ENCODE measurements around the gene ARL14EPL.

Gene ARL14EPL

GRCh38 chr5:116002116-116002906 lies 30.0 kb upstream of the ARL14EPL start:
- ATAC-seq = no peak
- TF ChIP-seq ZFP3 (CRISPR knock-in tag; IDR thresholded peaks at IDR 0.05) (no peak), ISL1 (CRISPR knock-in tag; IDR thresholded peaks at IDR 0.05) (no peak), OSR1 (CRISPR knock-in tag; IDR thresholded peaks at IDR 0.05) (no peak), ZC3H10 (CRISPR knock-in tag; IDR thresholded peaks at IDR 0.05) (no peak), CSDC2 (CRISPR knock-in tag; IDR thresholded peaks at IDR 0.05) (no peak), RARB (CRISPR knock-in tag; IDR thresholded peaks at IDR 0.05) (no peak)

- ATAC-seq = no peak
- TF ChIP-seq POU6F1 (CRISPR knock-in tag; IDR thresholded peaks at IDR 0.05; ENCODE audit: borderline replicate concordance, low read depth) = no peak
- TF ChIP-seq ZFP30 (CRISPR knock-in tag; IDR thresholded peaks at IDR 0.05) = no peak
- TF ChIP-seq CREB5 (CRISPR knock-in tag; IDR thresholded peaks at IDR 0.05; ENCODE audit: low read depth) = no peak
- TF ChIP-seq ZNF565 (CRISPR knock-in tag; conservative IDR thresholded peaks at IDR 0.05; ENCODE audit: low read depth) = no peak
- TF ChIP-seq OSR1 (CRISPR knock-in tag; IDR thresholded peaks at IDR 0.05) = no peak
- no peak for TF ChIP-seq ARNTL (CRISPR knock-in tag; IDR thresholded peaks at IDR 0.05; ENCODE audit: borderline replicate concordance, low read depth)
- no peak for TF ChIP-seq SNAI2 (CRISPR knock-in tag; IDR thresholded peaks at IDR 0.05)
- TF ChIP-seq ZFP3 (CRISPR knock-in tag; IDR thresholded peaks at IDR 0.05) = no peak
- no peak for TF ChIP-seq ISL1 (CRISPR knock-in tag; IDR thresholded peaks at IDR 0.05)
- TF ChIP-seq GLIS3 (CRISPR knock-in tag; IDR thresholded peaks at IDR 0.05) = no peak
- TF ChIP-seq TSHZ2 (CRISPR knock-in tag; IDR thresholded peaks at IDR 0.05) = no peak
- TF ChIP-seq TOX (CRISPR knock-in tag; IDR thresholded peaks at IDR 0.05; ENCODE audit: borderline replicate concordance) = no peak
- no peak for TF ChIP-seq BACH2 (CRISPR knock-in tag; IDR thresholded peaks at IDR 0.05; ENCODE audit: borderline replicate concordance)
- no peak for TF ChIP-seq ZNF8 (CRISPR knock-in tag; IDR thresholded peaks at IDR 0.05)
- no peak for TF ChIP-seq ZC3H10 (CRISPR knock-in tag; IDR thresholded peaks at IDR 0.05)
- TF ChIP-seq PATZ1 (CRISPR knock-in tag; IDR thresholded peaks at IDR 0.05; ENCODE audit: borderline replicate concordance) = no peak
- no peak for TF ChIP-seq TCF4 (CRISPR knock-in tag; IDR thresholded peaks at IDR 0.05; ENCODE audit: borderline replicate concordance)
- no peak for TF ChIP-seq CSDC2 (CRISPR knock-in tag; IDR thresholded peaks at IDR 0.05)
- no peak for TF ChIP-seq ESRRG (CRISPR knock-in tag; IDR thresholded peaks at IDR 0.05)
- no peak for TF ChIP-seq PPARA (CRISPR knock-in tag; IDR thresholded peaks at IDR 0.05; ENCODE audit: borderline replicate concordance)
Observed at GRCh38 chr5:116004248-116004647, 28.0 kb upstream of the ARL14EPL start.

GRCh38 chr5:116009806-116010205 lies 22.5 kb upstream of the ARL14EPL start:
- TF ChIP-seq ISL1 (CRISPR knock-in tag; IDR thresholded peaks at IDR 0.05) = no peak
- no peak for TF ChIP-seq CREB5 (CRISPR knock-in tag; IDR thresholded peaks at IDR 0.05; ENCODE audit: low read depth)
- TF ChIP-seq ZNF70 (CRISPR knock-in tag; IDR thresholded peaks at IDR 0.05) = no peak
- no peak for TF ChIP-seq GLIS3 (CRISPR knock-in tag; IDR thresholded peaks at IDR 0.05)
- no peak for TF ChIP-seq ZFP30 (CRISPR knock-in tag; IDR thresholded peaks at IDR 0.05)
- TF ChIP-seq CSDC2 (CRISPR knock-in tag; IDR thresholded peaks at IDR 0.05) = no peak
- TF ChIP-seq POU6F1 (CRISPR knock-in tag; IDR thresholded peaks at IDR 0.05; ENCODE audit: borderline replicate concordance, low read depth) = no peak
- no peak for TF ChIP-seq SNAI2 (CRISPR knock-in tag; IDR thresholded peaks at IDR 0.05)
- no peak for TF ChIP-seq ZC3H10 (CRISPR knock-in tag; IDR thresholded peaks at IDR 0.05)
- no peak for TF ChIP-seq ZFP3 (CRISPR knock-in tag; IDR thresholded peaks at IDR 0.05)
- TF ChIP-seq TSHZ2 (CRISPR knock-in tag; IDR thresholded peaks at IDR 0.05) = no peak
- no peak for ATAC-seq
